ENCODE measurements around the gene DISP1. TPM values are rescaled to one million over a fixed set of nuclear protein-coding genes. Genes with fewer than 3 reads are reported as not detected.

The DISP1 gene
- total and polyA plus RNA-seq, 2 experiments from 2014 or later, result 2.4 to 4.4 TPM

- TF ChIP-seq ZNF462 (CRISPR knock-in tag; IDR thresholded peaks at IDR 0.05) (no peak), JUNB (IDR thresholded peaks at IDR 0.05; ENCODE audit: unreplicated experiment) (no peak), POLR2AphosphoS5 (IDR thresholded peaks at IDR 0.05; ENCODE audit: low read depth) (no peak), NANOG (IDR thresholded peaks at IDR 0.05; ENCODE audit: borderline replicate concordance) (no peak), REST (IDR thresholded peaks at IDR 0.05; ENCODE audit: unreplicated experiment) (no peak), ZNF114 (CRISPR knock-in tag; IDR thresholded peaks at IDR 0.05) (no peak), STAT1 (IDR thresholded peaks at IDR 0.05; ENCODE audit: unreplicated experiment) (no peak), EZH2 (IDR thresholded peaks at IDR 0.05; ENCODE audit: low read depth, unreplicated experiment) (no peak)
These were observed 2.7 kb downstream of the DISP1 start (continued) for GRCh38 chr1:222817529-222817928.
